GM19035 (cell line): ENCODE results near the gene LRRC31.

Source experiments
- ATAC-seq: cut with Tn5 transposase; IDR thresholded peaks from one replicate; pipeline ENCODE4 v1.9.1; 2021; ENCODE audit not compliant: unreplicated experiment

LRRC31 gene

GRCh38 chr3:169864270-169864669 lies 5.5 kb downstream of the LRRC31 start:
- no peak for ATAC-seq

DNA sequence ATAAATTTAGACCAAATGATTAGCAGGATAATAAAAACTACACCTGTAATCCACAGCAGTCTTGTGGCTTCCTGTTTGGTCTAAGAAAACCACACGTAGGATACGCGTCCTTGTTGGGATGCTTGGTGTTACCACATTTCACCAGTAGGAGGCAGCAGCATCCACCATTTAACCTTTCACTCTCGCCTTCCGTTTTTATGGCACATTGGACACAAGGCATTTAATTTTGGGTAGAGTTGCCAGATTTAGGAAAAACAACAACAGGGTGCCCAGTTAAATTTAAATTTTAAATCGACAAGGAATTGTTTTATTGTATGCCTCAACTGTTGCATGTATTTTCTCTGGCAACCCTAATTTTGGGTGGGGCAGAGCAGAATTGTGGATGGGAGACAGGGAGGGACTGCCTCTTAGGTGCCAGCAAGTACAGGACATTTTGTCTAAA lies 6.3 kb downstream of the LRRC31 start:
- peak; percentile 76 for ATAC-seq

DNA sequence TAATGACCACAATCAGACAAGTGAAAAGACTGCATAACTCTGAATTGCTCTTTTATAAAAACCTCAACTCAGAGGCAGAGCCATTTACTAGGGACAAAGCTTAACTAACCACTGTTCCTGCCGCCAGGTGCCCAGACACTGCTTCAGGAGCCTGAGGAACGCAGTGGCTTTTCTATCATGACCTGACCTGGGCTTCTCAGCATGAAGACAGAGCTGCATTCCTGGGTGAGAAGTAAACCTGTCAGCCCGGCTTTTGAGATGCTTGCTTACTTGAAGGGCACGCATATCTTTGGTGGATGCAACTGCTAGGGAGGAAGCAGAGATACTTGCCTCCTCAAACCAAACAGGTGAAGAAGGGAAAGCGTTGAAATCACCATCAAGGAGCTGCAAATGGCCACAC lies 7.9 kb downstream of the LRRC31 start:
- no peak for ATAC-seq

- ATAC-seq, result no peak
Measured at GRCh38 chr3:169857811-169858210, 11.9 kb downstream of the LRRC31 start.

DNA sequence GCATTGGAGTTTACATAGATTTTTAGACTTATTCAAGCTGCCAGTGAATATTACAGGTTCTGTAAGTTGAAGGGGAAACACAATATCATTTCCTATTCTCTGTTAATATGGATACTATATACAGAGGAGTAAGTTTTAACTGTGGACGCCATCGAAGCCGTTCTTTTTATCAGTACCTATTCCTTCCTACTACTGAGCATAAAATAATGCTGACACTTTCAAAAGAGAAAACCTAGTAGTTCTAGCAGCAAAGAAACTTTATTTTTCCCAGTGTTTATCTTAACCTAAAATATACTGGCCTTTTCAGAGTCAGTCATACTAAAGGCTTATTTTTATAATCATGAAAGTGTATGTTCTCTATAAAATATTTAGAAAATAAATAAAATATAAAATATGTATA lies 14.2 kb downstream of the LRRC31 start:
- ATAC-seq, result no peak

DNA sequence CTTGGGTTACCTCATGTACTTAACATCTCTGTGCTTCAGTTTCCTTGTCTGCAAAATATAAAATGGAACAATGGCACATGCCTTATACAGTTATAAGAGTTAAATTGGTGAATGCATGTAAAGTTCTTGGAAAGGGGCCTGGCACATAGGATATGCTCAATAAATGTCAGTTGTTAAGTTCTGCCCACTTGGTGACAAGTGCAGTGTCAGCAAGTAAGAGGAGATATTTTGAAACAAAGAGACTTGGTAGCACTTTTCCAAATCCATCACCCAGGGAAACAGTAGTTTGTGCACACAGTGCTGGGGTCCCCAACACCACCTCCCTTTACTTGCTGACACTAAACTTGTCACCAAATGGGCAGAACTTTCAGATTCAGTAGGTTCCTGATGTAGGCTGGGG lies 19.1 kb downstream of the LRRC31 start:
- ATAC-seq, result no peak

GRCh38 chr3:169848741-169849140 lies 21.0 kb downstream of the LRRC31 start:
- ATAC-seq, result no peak

DNA sequence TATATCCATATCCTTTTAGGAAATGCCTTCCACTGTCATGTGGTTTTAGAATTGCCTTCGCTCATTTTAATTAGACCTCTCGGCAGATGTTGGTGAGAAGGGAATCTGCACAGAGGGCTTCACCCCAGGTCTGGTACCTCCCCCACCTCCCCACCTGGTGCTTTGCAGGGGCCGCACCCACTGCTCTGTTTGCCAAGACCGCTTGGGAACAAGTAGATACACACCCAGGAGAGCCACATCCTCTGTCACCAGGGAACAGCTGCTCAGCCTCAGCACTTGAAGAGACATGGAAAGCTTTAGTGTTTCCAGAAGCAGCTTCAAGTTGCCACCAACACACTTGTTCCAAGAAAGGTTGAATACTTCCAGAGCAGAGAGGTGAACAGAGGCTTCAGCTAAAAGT lies 21.8 kb downstream of the LRRC31 start:
- no peak for ATAC-seq

- ATAC-seq, result peak; percentile 97
Measured at GRCh38 chr3:169846458-169847193, 23.1 kb downstream of the LRRC31 start.

DNA sequence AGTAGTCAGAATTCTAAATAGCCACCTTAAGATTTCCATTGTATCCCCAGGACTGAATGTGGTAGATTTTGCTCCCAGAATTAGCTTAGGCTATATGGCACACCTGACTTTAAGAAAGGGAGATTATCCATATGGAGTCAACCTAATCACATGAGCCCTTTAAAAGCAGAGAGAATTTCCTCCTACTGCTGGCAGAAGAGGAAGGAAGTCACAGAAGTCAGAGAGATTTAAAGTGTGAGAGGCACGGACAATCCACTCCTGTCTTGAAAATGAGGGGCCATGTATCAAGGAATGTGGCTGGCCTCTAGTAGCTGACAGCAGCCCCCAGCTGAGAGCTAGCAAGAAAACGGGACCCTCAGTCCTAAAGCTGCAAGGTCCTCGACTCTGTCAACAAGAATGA lies 26.8 kb downstream of the LRRC31 start:
- ATAC-seq, result no peak

- ATAC-seq, result no peak
Measured at GRCh38 chr3:169841171-169841570, 28.6 kb downstream of the LRRC31 start.

DNA sequence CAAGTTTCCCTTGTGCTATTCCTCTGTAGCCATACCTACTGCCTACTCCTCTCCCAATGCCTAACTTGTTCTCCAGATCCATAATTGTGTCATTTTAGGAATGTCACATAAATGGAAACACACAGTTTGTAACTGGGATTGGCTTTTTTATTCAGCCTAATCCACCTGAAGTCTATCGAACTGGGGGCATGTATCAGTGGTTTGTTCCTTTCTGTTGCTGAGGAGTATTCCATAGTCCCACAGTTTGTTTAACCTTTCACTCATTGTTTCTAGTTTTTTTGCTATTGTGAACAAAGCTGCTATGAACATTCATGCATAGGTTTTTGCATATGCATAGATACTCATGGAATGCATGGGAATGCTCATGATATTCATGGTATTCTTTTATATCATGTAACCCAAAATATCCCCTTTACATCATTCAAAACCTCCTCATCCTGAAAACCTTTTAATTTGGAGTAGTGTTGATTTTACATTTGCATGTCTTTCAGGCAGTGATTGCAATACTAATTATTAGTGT lies 31.2 kb downstream of the LRRC31 start:
- ATAC-seq, result no peak

- ATAC-seq, result no peak
Measured at GRCh38 chr3:169836942-169837275, 32.8 kb downstream of the LRRC31 start.

GRCh38 chr3:169836078-169836941 lies 33.4 kb downstream of the LRRC31 start:
- peak; percentile 95 for ATAC-seq

- ATAC-seq, result no peak
Measured at GRCh38 chr3:169835533-169835932, 34.2 kb downstream of the LRRC31 start.

GRCh38 chr3:169827712-169828111 lies 42.0 kb downstream of the LRRC31 start:
- ATAC-seq, result no peak

- ATAC-seq, result no peak
Measured at GRCh38 chr3:169825316-169825715, 44.4 kb downstream of the LRRC31 start.

DNA sequence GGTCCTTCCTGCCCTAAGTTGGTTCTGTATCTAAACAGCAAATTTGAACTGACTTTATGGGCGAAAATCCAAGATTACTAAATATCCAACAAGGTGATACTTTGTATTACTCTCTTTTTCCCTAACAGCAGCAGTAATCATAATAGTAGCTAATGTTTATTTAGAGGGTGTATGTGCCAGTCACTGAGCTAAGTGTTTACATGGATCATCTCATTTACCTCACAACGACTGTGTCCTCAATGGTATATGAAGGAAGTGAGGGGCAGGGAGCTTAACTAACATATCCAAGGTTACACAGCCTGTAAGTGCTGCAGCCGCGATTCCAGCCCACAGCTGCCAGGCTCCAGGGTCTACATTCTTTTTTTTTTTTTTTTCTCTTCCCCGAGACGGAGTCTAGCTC lies 46.8 kb downstream of the LRRC31 start:
- no peak for ATAC-seq

GRCh38 chr3:169822540-169822939 lies 47.2 kb downstream of the LRRC31 start:
- ATAC-seq, result no peak

DNA sequence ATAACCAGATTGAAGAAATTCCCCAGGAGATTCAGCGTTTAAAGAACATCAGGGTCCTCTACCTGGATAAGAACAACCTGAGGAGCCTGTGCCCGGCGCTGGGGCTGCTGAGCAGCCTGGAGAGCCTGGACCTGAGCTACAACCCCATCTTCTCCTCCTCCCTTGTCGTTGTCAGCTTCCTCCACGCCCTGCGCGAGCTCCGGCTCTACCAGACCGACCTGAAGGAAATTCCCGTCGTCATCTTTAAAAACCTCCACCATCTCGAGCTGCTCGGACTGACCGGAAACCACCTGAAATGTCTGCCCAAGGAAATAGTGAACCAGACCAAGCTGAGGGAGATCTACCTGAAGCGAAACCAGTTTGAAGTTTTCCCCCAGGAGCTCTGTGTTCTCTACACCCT lies 47.6 kb downstream of the LRRC31 start:
- no peak for ATAC-seq

DNA sequence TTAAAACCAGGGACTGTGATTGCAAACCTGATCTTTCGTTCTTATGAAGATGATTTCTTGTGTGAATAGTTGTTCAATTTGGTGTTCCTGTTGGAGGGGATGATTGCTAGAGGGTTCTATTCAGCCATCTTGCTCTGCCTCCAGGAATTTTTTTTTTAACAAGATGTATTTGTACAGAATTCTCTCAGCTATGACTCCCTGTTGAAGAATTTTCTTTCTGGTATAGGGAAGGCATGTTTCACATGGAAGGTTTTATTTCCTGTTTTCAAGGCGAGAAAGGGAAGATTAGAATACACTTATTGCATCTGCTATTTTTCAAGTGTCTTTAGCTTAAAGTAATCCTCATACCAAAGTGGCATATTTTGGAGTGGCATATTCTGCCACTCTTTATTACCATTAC lies 51.4 kb downstream of the LRRC31 start:
- ATAC-seq, result no peak

- no peak for ATAC-seq
Measured at GRCh38 chr3:169815590-169816150, 54.1 kb downstream of the LRRC31 start.
